Hematopoietic multipotent progenitor cell treated with erythropoietin and hydrocortisone succinate and interleukin-3 and kit ligand, for 8 days (in vitro differentiated cells): ENCODE data around the gene MAML2.

ENCODE experiments used
- DNase-seq: peaks from one replicate; pipeline ENCODE4 v3.0.0-alpha.2; 2015

The MAML2 gene

GRCh38 chr11:96342961-96343711 lies at the start of gene MAML2:
Gene MAML2 (minus strand): TSS chr11:96343195. CDS start chr11:96341895, 1,300 bp downstream.
- peak; percentile 90 for DNase-seq

- DNase-seq, result no peak
These were observed 48.8 kb upstream of the MAML2 start for GRCh38 chr11:96391698-96392307.

- DNase-seq, result no peak
These were observed 47.4 kb upstream of the MAML2 start for GRCh38 chr11:96390488-96390792.

- peak; percentile 93 for DNase-seq
These were observed 46.9 kb upstream of the MAML2 start, which contains the start of the genes CCDC82 and JRKL for GRCh38 chr11:96389720-96390487. Gene CCDC82 (minus strand): TSS chr11:96389912. CDS start chr11:96384747, 5,165 bp downstream. Gene JRKL (plus strand): TSS chr11:96390013. CDS start chr11:96390650, 637 bp downstream.

GRCh38 chr11:96388891-96389719 lies 46.1 kb upstream of the MAML2 start:
- DNase-seq, result peak; percentile 77

- no peak for DNase-seq
These were observed 42.2 kb upstream of the MAML2 start for GRCh38 chr11:96385187-96385586.

- DNase-seq, result no peak
These were observed 41.2 kb upstream of the MAML2 start for GRCh38 chr11:96384156-96384555.

GRCh38 chr11:96376796-96377195 lies 33.8 kb upstream of the MAML2 start:
- DNase-seq, result no peak

GRCh38 chr11:96373826-96374225 lies 30.8 kb upstream of the MAML2 start:
- no peak for DNase-seq

GRCh38 chr11:96367342-96367741 lies 24.3 kb upstream of the MAML2 start:
- no peak for DNase-seq

- DNase-seq, result peak; percentile 30
These were observed 23.0 kb upstream of the MAML2 start for GRCh38 chr11:96366024-96366423.

- DNase-seq, result no peak
These were observed 22.5 kb upstream of the MAML2 start for GRCh38 chr11:96365493-96365892.

GRCh38 chr11:96361778-96362177 lies 18.8 kb upstream of the MAML2 start:
- peak; percentile 55 for DNase-seq

- DNase-seq, result no peak
These were observed 15.3 kb upstream of the MAML2 start for GRCh38 chr11:96358321-96358720.

- no peak for DNase-seq
These were observed 14.8 kb upstream of the MAML2 start for GRCh38 chr11:96357794-96358193.

GRCh38 chr11:96356848-96357247 lies 13.9 kb upstream of the MAML2 start:
- no peak for DNase-seq

- no peak for DNase-seq
These were observed 708 bp downstream of the MAML2 start for GRCh38 chr11:96342014-96342960.

- peak; percentile 20 for DNase-seq
These were observed 1.6 kb downstream of the MAML2 start for GRCh38 chr11:96341211-96342013.

- DNase-seq, result no peak
These were observed 2.5 kb downstream of the MAML2 start for GRCh38 chr11:96340555-96340885.

GRCh38 chr11:96339706-96340554 lies 3.1 kb downstream of the MAML2 start:
- DNase-seq, result no peak
